A549 (cell line): ENCODE measurements around the gene EIF2B2. TPM values are rescaled to one million over a fixed set of nuclear protein-coding genes. Genes with fewer than 3 reads are reported as not detected.

ENCODE experiments used
- ATAC-seq, 2 experiments: fragments of 200-7000 bp in 1 of 2; fragments of >200 bp in 1 of 2; cut with Nextera tagmentation in 1 of 2; cut with Tn5 transposase in 1 of 2; 3 replicates each; pipeline versions ENCODE4 v1.8.0 to v1.9.1; 2018 to 2020; ENCODE audit warnings: mild to moderate bottlenecking in 1 of 2, moderate library complexity in 1 of 2
- CTCF ChIA-PET: fragments of 300-600 bp; sonication (Branson Sonifier 250); formaldehyde crosslinking; extraction: SDS; loops from one replicate; lab custom pipeline; 2021; ENCODE audit warnings: antibody characterized with exemption, inconsistent platforms; lab: Yijun Ruan, JAX
- POLR2A ChIA-PET: fragments of 350-600 bp; formaldehyde crosslinking; extraction: SDS; loops from one replicate; lab custom pipeline; 2021; ENCODE audit warnings: antibody characterized with exemption, inconsistent platforms; lab: Yijun Ruan, JAX
- DNase-seq, 2 experiments: peaks; one replicate each; pipeline versions ENCODE4 v3.0.0 to v3.0.0-alpha.2; 2011 to 2016; ENCODE audit warnings: low read depth in 1 of 2, low spot score in 1 of 2
- FAIRE-seq: peaks from 2 replicates; lab custom pipeline; 2011; peaks lifted over from hg19 to GRCh38; lab: Jason Lieb, UNC
- H3K27ac ChIP-seq, 2 experiments: fragments of >200 bp; sonication (Bioruptor Twin); formaldehyde crosslinking; 3 replicates each; pipeline ENCODE4 v1.5.1; 2016 to 2017
- H3K4me1 ChIP-seq: fragments of >200 bp; sonication (Bioruptor Twin); formaldehyde crosslinking; 3 replicates; pipeline ENCODE4 v1.6.1; 2016
- H3K4me2 ChIP-seq: fragments of >200 bp; sonication (Bioruptor Twin); formaldehyde crosslinking; 3 replicates; pipeline ENCODE4 v1.6.1; 2016
- H3K4me3 ChIP-seq: fragments of >200 bp; sonication (Bioruptor Twin); formaldehyde crosslinking; 3 replicates; pipeline ENCODE4 v1.5.1; 2016
- H3K9me3 ChIP-seq: fragments of >200 bp; sonication (Bioruptor Twin); formaldehyde crosslinking; 3 replicates; pipeline ENCODE4 v1.6.1; 2016
- BHLHE40 ChIP-seq: IDR thresholded peaks from 2 replicates; pipeline ENCODE4 v1.6.1; 2012; ENCODE audit warnings: low read depth, low read length, inconsistent platforms
- CBX2 ChIP-seq: fragments of 200-600 bp; sonication (generic); IDR thresholded peaks from 2 replicates; pipeline ENCODE4 v1.6.1; 2016; ENCODE audit warnings: low read depth, mild to moderate bottlenecking, borderline replicate concordance
- CHD2 ChIP-seq: fragments of 150-350 bp; IDR thresholded peaks from 2 replicates; pipeline ENCODE4 v1.6.1; 2014; ENCODE audit warnings: low read length; ENCODE audit not compliant: partially characterized antibody
- CTCF ChIP-seq: fragments of >200 bp; sonication (Bioruptor Twin); formaldehyde crosslinking; IDR thresholded peaks from 3 replicates; pipeline ENCODE4 v1.5.1; 2016
- E2F6 ChIP-seq: IDR thresholded peaks from 2 replicates; pipeline ENCODE4 v1.6.1; 2012; ENCODE audit warnings: low read depth, borderline replicate concordance
- EHF ChIP-seq: fragments of 250-450 bp; sonication (Bioruptor Pico); IDR thresholded peaks from 2 replicates; pipeline ENCODE4 v1.5.0; 2020; ENCODE audit warnings: mild to moderate bottlenecking
- ELK1 ChIP-seq: fragments of 150-350 bp; IDR thresholded peaks from 2 replicates; pipeline ENCODE4 v1.6.1; 2014; ENCODE audit warnings: low read depth, mild to moderate bottlenecking, low read length
- FOXS1 ChIP-seq: fragments of 250-450 bp; sonication (Bioruptor Pico); IDR thresholded peaks from 2 replicates; pipeline ENCODE4 v1.5.0; 2020; ENCODE audit warnings: mild to moderate bottlenecking, moderate library complexity
- GATA3 ChIP-seq: IDR thresholded peaks from 2 replicates; pipeline ENCODE4 v1.6.1; 2012; ENCODE audit warnings: borderline replicate concordance
- HES2 ChIP-seq: fragments of >200 bp; sonication (Bioruptor Twin); formaldehyde crosslinking; IDR thresholded peaks from 2 replicates; pipeline ENCODE4 v1.6.1; 2016
- HOXA7 ChIP-seq: fragments of 250-450 bp; sonication (Bioruptor Pico); IDR thresholded peaks from 2 replicates; pipeline ENCODE4 v1.5.0; 2020; ENCODE audit warnings: mild to moderate bottlenecking, moderate library complexity
- HOXB13 ChIP-seq: fragments of 250-450 bp; sonication (Bioruptor Pico); IDR thresholded peaks from 2 replicates; pipeline ENCODE4 v1.5.0; 2020; ENCODE audit warnings: low read depth, mild to moderate bottlenecking, moderate library complexity
- JUN ChIP-seq, 2 experiments: fragments of >200 bp; sonication (Bioruptor Twin); formaldehyde crosslinking; IDR thresholded peaks; 2 replicates in 1 of 2; 3 replicates in 1 of 2; pipeline ENCODE4 v1.6.1; 2016 to 2017
- KDM1A ChIP-seq: fragments of 200-600 bp; sonication (generic); IDR thresholded peaks from 2 replicates; pipeline ENCODE4 v1.6.1; 2016; ENCODE audit warnings: low read depth, mild to moderate bottlenecking
- MAZ ChIP-seq: fragments of 150-350 bp; IDR thresholded peaks from 2 replicates; pipeline ENCODE4 v1.6.1; 2014; ENCODE audit warnings: antibody characterized with exemption, low read depth, low read length, borderline replicate concordance
- NR3C1 ChIP-seq: fragments of >200 bp; sonication (Bioruptor Twin); formaldehyde crosslinking; IDR thresholded peaks from 3 replicates; pipeline ENCODE4 v1.6.1; 2017
- PBX3 ChIP-seq: IDR thresholded peaks from 2 replicates; pipeline ENCODE4 v1.6.1; 2012
- REST ChIP-seq: fragments of 200-600 bp; sonication (generic); IDR thresholded peaks from 2 replicates; pipeline ENCODE4 v1.6.1; 2016; ENCODE audit warnings: antibody characterized with exemption, mild to moderate bottlenecking, moderate library complexity
- RFX5 ChIP-seq: fragments of 450-650 bp; IDR thresholded peaks from 2 replicates; pipeline ENCODE4 v1.7.1; 2014; ENCODE audit warnings: antibody characterized with exemption, mild to moderate bottlenecking, moderate library complexity
- SMC3 ChIP-seq: fragments of >200 bp; sonication (Bioruptor Twin); formaldehyde crosslinking; IDR thresholded peaks from 3 replicates; pipeline ENCODE4 v1.6.1; 2018; ENCODE audit warnings: inconsistent platforms
- TFCP2L1 ChIP-seq: fragments of 250-450 bp; sonication (Bioruptor Pico); IDR thresholded peaks from 2 replicates; pipeline ENCODE4 v1.5.0; 2021; ENCODE audit warnings: mild to moderate bottlenecking
- WGBS: methylation state at CpG from one replicate; pipeline ENCODE4 v1.1.6; 2017; ENCODE audit errors: missing lambda C conversion rate; 5-methylcytosine and 5-hydroxymethylcytosine counted together
- polyA plus RNA-seq, 4 experiments: library from polyadenylated mRNA; depleted of rRNA in 3 of 4; stranded (reverse); fragments of >200 nt; fragmentation: RNase III in 1 of 4; extraction: RNeasy Plus Mini Kit Qiagen cat#74134 plus additional on column Dnase treatment in 1 of 4; gene quantifications; 2 replicates in 3 of 4; 3 replicates in 1 of 4; pipeline ENCODE4 v1.2.3, GENCODE V29; 2011 to 2017

The EIF2B2 gene
- polyA plus RNA-seq, 2 of the 4 experiments (the other 2 are of a cell fraction): 88.4 to 116 TPM

GRCh38 chr14:74983343-74983742 lies 19.4 kb upstream of the EIF2B2 start:
- DNase-seq: no peak
- FAIRE-seq: no peak

GRCh38 chr14:74984236-74985027 lies 18.3 kb upstream of the EIF2B2 start:
- Histone ChIP-seq H3K4me3 (no peak overlapping the region), H3K4me2 (no peak overlapping the region), H3K27ac (no peak overlapping the region), H3K4me1 (no peaks in the 10 kb centered on the region), H3K9me3 (no peaks in the 10 kb centered on the region)
- CTCF ChIA-PET: interaction anchor here (0.7 to 2.4 kb wide), 3 partner anchors 9 to 104 kb away, joined by 3 to 11 read pairs (median 7); no protein-coding TSS in a partner anchor
- FAIRE-seq (no peak), DNase-seq (no peak), ATAC-seq (no peak)
- 71% methylated on average over 13 of the region's 16 CpGs for WGBS
- POLR2A ChIA-PET: no interaction called here
- TF ChIP-seq ELK1: no peak
- no peak for TF ChIP-seq HOXB13 (CRISPR knock-in tag)
- TF ChIP-seq EHF (CRISPR knock-in tag): no peak
- no peak for TF ChIP-seq CTCF
- no peak for TF ChIP-seq E2F6
- TF ChIP-seq JUN (IDR thresholded peaks at IDR 0.05): no peak
- TF ChIP-seq HES2: no peak
- no peak for TF ChIP-seq MAZ
- TF ChIP-seq KDM1A: no peak

More at GRCh38 chr14:74983343-74983742, 19.4 kb upstream of the EIF2B2 start:
- CTCF ChIA-PET: interaction anchor here (1.2 to 2.4 kb wide), 4 partner anchors 34 to 105 kb away, joined by 3 to 11 read pairs (median 6); no protein-coding TSS in a partner anchor
- Histone ChIP-seq H3K9me3 (no peaks in the 10 kb centered on the region), H3K4me1 (no peaks in the 10 kb centered on the region), H3K4me2 (no peak overlapping the region), H3K27ac (no peak overlapping the region), H3K4me3 (no peak overlapping the region)
- ATAC-seq: no peak
- 88% methylated on average over 1 of the region's 1 CpG for WGBS
- POLR2A ChIA-PET: no interaction called here
- no peak for TF ChIP-seq TFCP2L1
- TF ChIP-seq HOXB13 (CRISPR knock-in tag): no peak
- no peak for TF ChIP-seq REST
- TF ChIP-seq HOXA7 (CRISPR knock-in tag): no peak
- no peak for TF ChIP-seq PBX3
- no peak for TF ChIP-seq NR3C1
- no peak for TF ChIP-seq CHD2
- no peak for TF ChIP-seq E2F6
- no peak for TF ChIP-seq BHLHE40
- TF ChIP-seq CBX2: no peak
- TF ChIP-seq SMC3: no peak
- no peak for TF ChIP-seq KDM1A
- TF ChIP-seq RFX5: no peak
- no peak for TF ChIP-seq HES2
- no peak for TF ChIP-seq FOXS1 (CRISPR knock-in tag)
- TF ChIP-seq GATA3: no peak
